Measurements from ENCODE around the gene TOGARAM2. TPM values are rescaled to one million over a fixed set of nuclear protein-coding genes. Genes with fewer than 3 reads are reported as not detected.
A peak's percentile ranks its signal among the peaks of the same experiment; 100 is the strongest.

TOGARAM2 gene
- total and polyA plus RNA-seq, 2 donors: 0.90 to 3.3 TPM

GRCh38 chr2:29052807-29053206 is 71.7 kb downstream of the TOGARAM2 start:
- WGBS: 89% methylated on average over 6 of the region's 6 CpGs
- Histone ChIP-seq H3K36me3 (ENCODE audit: control insufficient read depth in 2 of 2, insufficient read depth in 2 of 2, low read length in 1 of 2) (no peaks in the 10 kb centered on the region), H3K4me1 (ENCODE audit: control insufficient read depth in 2 of 2, insufficient read depth in 2 of 2, low read length in 2 of 2) (peaks cover 6 to 20% of the 10 kb centered on the region in 2 donors), H3K9me3 (ENCODE audit: control insufficient read depth in 2 of 2, insufficient read depth in 1 of 2, low read length in 1 of 2) (no peaks in the 10 kb centered on the region), H3K27ac (ENCODE audit: low read depth in 1 of 2, low read length in 1 of 2) (no peak overlapping the region), H3K27me3 (ENCODE audit: control insufficient read depth in 2 of 2, insufficient read depth in 1 of 2, low read length in 1 of 2) (no peaks in the 10 kb centered on the region), H3K4me3 (ENCODE audit: low read length in 2 of 2) (no peak overlapping the region)
- no peak for DNase-seq (ENCODE audit: low read depth in 6 of 9, low spot score in 9 of 9)

GRCh38 chr2:29053223-29053622 is 72.1 kb downstream of the TOGARAM2 start:
- no peak for DNase-seq (ENCODE audit: low read depth in 6 of 9, low spot score in 9 of 9)
- no peaks in the 10 kb centered on the region for H3K36me3 ChIP-seq (ENCODE audit: control insufficient read depth in 2 of 2, insufficient read depth in 2 of 2, low read length in 1 of 2)
- WGBS: 88% methylated on average over 7 of the region's 7 CpGs
- no peaks in the 10 kb centered on the region for H3K9me3 ChIP-seq (ENCODE audit: control insufficient read depth in 2 of 2, insufficient read depth in 1 of 2, low read length in 1 of 2)
- H3K4me1 ChIP-seq (ENCODE audit: control insufficient read depth in 2 of 2, insufficient read depth in 2 of 2, low read length in 2 of 2): peaks cover 6 to 18% of the 10 kb centered on the region in 2 donors
- H3K27me3 ChIP-seq (ENCODE audit: control insufficient read depth in 2 of 2, insufficient read depth in 1 of 2, low read length in 1 of 2): no peaks in the 10 kb centered on the region
- no peak overlapping the region for H3K27ac ChIP-seq (ENCODE audit: low read depth in 1 of 2, low read length in 1 of 2)
- no peak overlapping the region for H3K4me3 ChIP-seq (ENCODE audit: low read length in 2 of 2)

- no peak for DNase-seq (ENCODE audit: low read depth in 6 of 9, low spot score in 9 of 9)
- H3K36me3 ChIP-seq (ENCODE audit: control insufficient read depth in 2 of 2, insufficient read depth in 2 of 2, low read length in 1 of 2): no peaks in the 10 kb centered on the region
- H3K27me3 ChIP-seq (ENCODE audit: control insufficient read depth in 2 of 2, insufficient read depth in 1 of 2, low read length in 1 of 2): no peaks in the 10 kb centered on the region
- no peaks in the 10 kb centered on the region for H3K9me3 ChIP-seq (ENCODE audit: control insufficient read depth in 2 of 2, insufficient read depth in 1 of 2, low read length in 1 of 2)
- H3K4me1 ChIP-seq (ENCODE audit: control insufficient read depth in 2 of 2, insufficient read depth in 2 of 2, low read length in 2 of 2): peaks cover 6 to 18% of the 10 kb centered on the region in 2 donors
- H3K27ac ChIP-seq (ENCODE audit: low read depth in 1 of 2, low read length in 1 of 2): no peak overlapping the region
- H3K4me3 ChIP-seq (ENCODE audit: low read length in 2 of 2): no peak overlapping the region
- 96% methylated on average over 5 of the region's 5 CpGs for WGBS
Measured at GRCh38 chr2:29053670-29054400, 72.7 kb downstream of the TOGARAM2 start.

- Histone ChIP-seq H3K9me3 (ENCODE audit: control insufficient read depth in 2 of 2, insufficient read depth in 1 of 2, low read length in 1 of 2) (no peaks in the 10 kb centered on the region), H3K36me3 (ENCODE audit: control insufficient read depth in 2 of 2, insufficient read depth in 2 of 2, low read length in 1 of 2) (no peaks in the 10 kb centered on the region), H3K4me1 (ENCODE audit: control insufficient read depth in 2 of 2, insufficient read depth in 2 of 2, low read length in 2 of 2) (peaks cover 9 to 20% of the 10 kb centered on the region in 2 donors), H3K4me3 (ENCODE audit: low read length in 2 of 2) (no peak overlapping the region), H3K27me3 (ENCODE audit: control insufficient read depth in 2 of 2, insufficient read depth in 1 of 2, low read length in 1 of 2) (no peaks in the 10 kb centered on the region), H3K27ac (ENCODE audit: low read depth in 1 of 2, low read length in 1 of 2) (no peak overlapping the region)
- WGBS: 90% methylated on average over 7 of the region's 7 CpGs
- no peak for DNase-seq (ENCODE audit: low read depth in 6 of 9, low spot score in 9 of 9)
Measured at GRCh38 chr2:29054430-29054829, 73.3 kb downstream of the TOGARAM2 start.

- Histone ChIP-seq H3K9me3 (ENCODE audit: control insufficient read depth in 2 of 2, insufficient read depth in 1 of 2, low read length in 1 of 2) (no peaks in the 10 kb centered on the region), H3K36me3 (ENCODE audit: control insufficient read depth in 2 of 2, insufficient read depth in 2 of 2, low read length in 1 of 2) (no peaks in the 10 kb centered on the region), H3K27me3 (ENCODE audit: control insufficient read depth in 2 of 2, insufficient read depth in 1 of 2, low read length in 1 of 2) (no peaks in the 10 kb centered on the region), H3K4me3 (ENCODE audit: low read length in 2 of 2) (no peak overlapping the region), H3K27ac (ENCODE audit: low read depth in 1 of 2, low read length in 1 of 2) (no peak overlapping the region), H3K4me1 (ENCODE audit: control insufficient read depth in 2 of 2, insufficient read depth in 2 of 2, low read length in 2 of 2) (peaks cover 14 to 23% of the 10 kb centered on the region in 2 donors)
- WGBS: 97% methylated on average over 1 of the region's 1 CpG
- no peak for DNase-seq (ENCODE audit: low read depth in 6 of 9, low spot score in 9 of 9)
Measured at GRCh38 chr2:29055601-29056000, 74.5 kb downstream of the TOGARAM2 start.

- H3K27ac ChIP-seq (ENCODE audit: low read depth in 1 of 2, low read length in 1 of 2): no peak overlapping the region
- H3K36me3 ChIP-seq (ENCODE audit: control insufficient read depth in 2 of 2, insufficient read depth in 2 of 2, low read length in 1 of 2): no peaks in the 10 kb centered on the region
- no peak overlapping the region for H3K4me3 ChIP-seq (ENCODE audit: low read length in 2 of 2)
- 89% methylated on average over 5 of the region's 5 CpGs for WGBS
- H3K9me3 ChIP-seq (ENCODE audit: control insufficient read depth in 2 of 2, insufficient read depth in 1 of 2, low read length in 1 of 2): no peaks in the 10 kb centered on the region
- DNase-seq (ENCODE audit: low read depth in 6 of 9, low spot score in 9 of 9): no peak
- no peaks in the 10 kb centered on the region for H3K27me3 ChIP-seq (ENCODE audit: control insufficient read depth in 2 of 2, insufficient read depth in 1 of 2, low read length in 1 of 2)
- H3K4me1 ChIP-seq (ENCODE audit: control insufficient read depth in 2 of 2, insufficient read depth in 2 of 2, low read length in 2 of 2): peaks cover 11 to 16% of the 10 kb centered on the region in 2 donors
Measured at GRCh38 chr2:29056452-29056851, 75.4 kb downstream of the TOGARAM2 start.

- 97% methylated on average over 4 of the region's 4 CpGs for WGBS
- Histone ChIP-seq H3K27me3 (ENCODE audit: control insufficient read depth in 2 of 2, insufficient read depth in 1 of 2, low read length in 1 of 2) (no peaks in the 10 kb centered on the region), H3K27ac (ENCODE audit: low read depth in 1 of 2, low read length in 1 of 2) (no peak overlapping the region), H3K36me3 (ENCODE audit: control insufficient read depth in 2 of 2, insufficient read depth in 2 of 2, low read length in 1 of 2) (no peaks in the 10 kb centered on the region), H3K9me3 (ENCODE audit: control insufficient read depth in 2 of 2, insufficient read depth in 1 of 2, low read length in 1 of 2) (no peaks in the 10 kb centered on the region), H3K4me1 (ENCODE audit: control insufficient read depth in 2 of 2, insufficient read depth in 2 of 2, low read length in 2 of 2) (peaks cover 11 to 16% of the 10 kb centered on the region in 2 donors), H3K4me3 (ENCODE audit: low read length in 2 of 2) (no peak overlapping the region)
- no peak for DNase-seq (ENCODE audit: low read depth in 6 of 9, low spot score in 9 of 9)
Measured at GRCh38 chr2:29057006-29057405, 75.9 kb downstream of the TOGARAM2 start.

- no peaks in the 10 kb centered on the region for H3K9me3 ChIP-seq (ENCODE audit: control insufficient read depth in 2 of 2, insufficient read depth in 1 of 2, low read length in 1 of 2)
- H3K36me3 ChIP-seq (ENCODE audit: control insufficient read depth in 2 of 2, insufficient read depth in 2 of 2, low read length in 1 of 2): no peaks in the 10 kb centered on the region
- 99% methylated on average over 1 of the region's 1 CpG for WGBS
Measured at GRCh38 chr2:29059624-29060023, 78.5 kb downstream of the TOGARAM2 start.

GRCh38 chr2:29060441-29060840 is 79.3 kb downstream of the TOGARAM2 start:
- no peaks in the 10 kb centered on the region for H3K27me3 ChIP-seq (ENCODE audit: control insufficient read depth in 2 of 2, insufficient read depth in 1 of 2, low read length in 1 of 2)
- no peaks in the 10 kb centered on the region for H3K9me3 ChIP-seq (ENCODE audit: control insufficient read depth in 2 of 2, insufficient read depth in 1 of 2, low read length in 1 of 2)
- 90% methylated on average over 9 of the region's 9 CpGs for whole genome bisulfite sequencing
- DNase-seq (ENCODE audit: low read depth in 6 of 9, low spot score in 9 of 9): no peak
- no peaks in the 10 kb centered on the region for H3K36me3 ChIP-seq (ENCODE audit: control insufficient read depth in 2 of 2, insufficient read depth in 2 of 2, low read length in 1 of 2)
- no peak overlapping the region for H3K4me3 ChIP-seq (ENCODE audit: low read length in 2 of 2)
- no peak overlapping the region for H3K27ac ChIP-seq (ENCODE audit: low read depth in 1 of 2, low read length in 1 of 2)
- H3K4me1 ChIP-seq (ENCODE audit: control insufficient read depth in 2 of 2, insufficient read depth in 2 of 2, low read length in 2 of 2): peaks cover 11 to 17% of the 10 kb centered on the region in 2 donors

More at GRCh38 chr2:29059624-29060023, 78.5 kb downstream of the TOGARAM2 start:
- no peaks in the 10 kb centered on the region for H3K27me3 ChIP-seq (ENCODE audit: control insufficient read depth in 2 of 2, insufficient read depth in 1 of 2, low read length in 1 of 2)
- peak in 1 of 9 donors; percentile 57 for DNase-seq (ENCODE audit: low read depth in 6 of 9, low spot score in 9 of 9)
- peaks cover 11 to 17% of the 10 kb centered on the region in 2 donors for H3K4me1 ChIP-seq (ENCODE audit: control insufficient read depth in 2 of 2, insufficient read depth in 2 of 2, low read length in 2 of 2)
- no peak overlapping the region for H3K4me3 ChIP-seq (ENCODE audit: low read length in 2 of 2)
- H3K27ac ChIP-seq (ENCODE audit: low read depth in 1 of 2, low read length in 1 of 2): no peak overlapping the region

Measured in thymus (tissue), 11 donors.